Endothelial cell (in vitro differentiated cells): ENCODE measurements around the gene DONSON. TPM values are rescaled to one million over a fixed set of nuclear protein-coding genes. Genes with fewer than 3 reads are reported as not detected.

ENCODE experiments used
- DNase-seq: peaks from one replicate; pipeline ENCODE4 v3.0.0; 2021; ENCODE audit warnings: low spot score
- H3K27ac Mint-ChIP-seq: one replicate; pipeline ENCODE4 v1.8.0; 2021; ENCODE audit warnings: mixed read lengths, inconsistent platforms; ENCODE audit not compliant: unreplicated experiment
- H3K27me3 Mint-ChIP-seq: one replicate; pipeline ENCODE4 v1.8.0; 2021; ENCODE audit warnings: mild to moderate bottlenecking, moderate library complexity, mixed read lengths, inconsistent platforms; ENCODE audit not compliant: unreplicated experiment
- H3K36me3 Mint-ChIP-seq: one replicate; pipeline ENCODE4 v1.8.0; 2021; ENCODE audit warnings: mild to moderate bottlenecking, low read depth, mixed read lengths, inconsistent platforms; ENCODE audit not compliant: unreplicated experiment
- H3K4me1 Mint-ChIP-seq: one replicate; pipeline ENCODE4 v1.8.0; 2021; ENCODE audit warnings: mild to moderate bottlenecking, mixed read lengths, inconsistent platforms; ENCODE audit not compliant: unreplicated experiment
- H3K4me3 Mint-ChIP-seq: one replicate; pipeline ENCODE4 v1.8.0; 2021; ENCODE audit warnings: mild to moderate bottlenecking, mixed read lengths, inconsistent platforms; ENCODE audit not compliant: unreplicated experiment
- H3K9me3 Mint-ChIP-seq: one replicate; pipeline ENCODE4 v1.8.0; 2021; ENCODE audit warnings: mixed read lengths, inconsistent platforms; ENCODE audit not compliant: unreplicated experiment
- total RNA-seq: library from RNA; stranded (reverse); fragmentation: NEBNext Ultra II Directional; extraction: Animal tissue kit (Norgen Biotek cat#: 25700); gene quantifications from one replicate; pipeline ENCODE4 v1.2.1, GENCODE V29; 2021; ENCODE audit not compliant: unreplicated experiment
- TF ChIP-seq, protein P1 (sequence below): fragments of 200-600 bp; sonication (generic); IDR thresholded peaks from one replicate; pipeline ENCODE4 v1.5.0; 2021; ENCODE audit warnings: antibody characterized with exemption; ENCODE audit not compliant: unreplicated experiment

The DONSON gene
- total RNA-seq, 1 donor from 2014 or later, result 18.0 TPM

- Mint-ChIP-seq H3K9me3 (no peaks in the 10 kb centered on the region), H3K4me1 (no peaks in the 10 kb centered on the region), H3K27ac (no peak overlapping the region), H3K4me3 (no peak overlapping the region), H3K27me3 (peaks cover 7% of the 10 kb centered on the region), H3K36me3 (peaks cover 61% of the 10 kb centered on the region)
- TF ChIP-seq, protein P1, sequence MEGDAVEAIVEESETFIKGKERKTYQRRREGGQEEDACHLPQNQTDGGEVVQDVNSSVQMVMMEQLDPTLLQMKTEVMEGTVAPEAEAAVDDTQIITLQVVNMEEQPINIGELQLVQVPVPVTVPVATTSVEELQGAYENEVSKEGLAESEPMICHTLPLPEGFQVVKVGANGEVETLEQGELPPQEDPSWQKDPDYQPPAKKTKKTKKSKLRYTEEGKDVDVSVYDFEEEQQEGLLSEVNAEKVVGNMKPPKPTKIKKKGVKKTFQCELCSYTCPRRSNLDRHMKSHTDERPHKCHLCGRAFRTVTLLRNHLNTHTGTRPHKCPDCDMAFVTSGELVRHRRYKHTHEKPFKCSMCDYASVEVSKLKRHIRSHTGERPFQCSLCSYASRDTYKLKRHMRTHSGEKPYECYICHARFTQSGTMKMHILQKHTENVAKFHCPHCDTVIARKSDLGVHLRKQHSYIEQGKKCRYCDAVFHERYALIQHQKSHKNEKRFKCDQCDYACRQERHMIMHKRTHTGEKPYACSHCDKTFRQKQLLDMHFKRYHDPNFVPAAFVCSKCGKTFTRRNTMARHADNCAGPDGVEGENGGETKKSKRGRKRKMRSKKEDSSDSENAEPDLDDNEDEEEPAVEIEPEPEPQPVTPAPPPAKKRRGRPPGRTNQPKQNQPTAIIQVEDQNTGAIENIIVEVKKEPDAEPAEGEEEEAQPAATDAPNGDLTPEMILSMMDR, result no peak
- no peak for DNase-seq
Measured at GRCh38 chr21:33557447-33557846, 31.0 kb downstream of the DONSON start.

- Mint-ChIP-seq H3K4me1 (no peaks in the 10 kb centered on the region), H3K27me3 (peaks cover 8% of the 10 kb centered on the region), H3K9me3 (no peaks in the 10 kb centered on the region), H3K4me3 (no peak overlapping the region), H3K27ac (no peak overlapping the region), H3K36me3 (peaks cover 57% of the 10 kb centered on the region)
- no peak for DNase-seq
- TF ChIP-seq, protein P1, result no peak
Measured at GRCh38 chr21:33554982-33555344, 33.5 kb downstream of the DONSON start.

DNA sequence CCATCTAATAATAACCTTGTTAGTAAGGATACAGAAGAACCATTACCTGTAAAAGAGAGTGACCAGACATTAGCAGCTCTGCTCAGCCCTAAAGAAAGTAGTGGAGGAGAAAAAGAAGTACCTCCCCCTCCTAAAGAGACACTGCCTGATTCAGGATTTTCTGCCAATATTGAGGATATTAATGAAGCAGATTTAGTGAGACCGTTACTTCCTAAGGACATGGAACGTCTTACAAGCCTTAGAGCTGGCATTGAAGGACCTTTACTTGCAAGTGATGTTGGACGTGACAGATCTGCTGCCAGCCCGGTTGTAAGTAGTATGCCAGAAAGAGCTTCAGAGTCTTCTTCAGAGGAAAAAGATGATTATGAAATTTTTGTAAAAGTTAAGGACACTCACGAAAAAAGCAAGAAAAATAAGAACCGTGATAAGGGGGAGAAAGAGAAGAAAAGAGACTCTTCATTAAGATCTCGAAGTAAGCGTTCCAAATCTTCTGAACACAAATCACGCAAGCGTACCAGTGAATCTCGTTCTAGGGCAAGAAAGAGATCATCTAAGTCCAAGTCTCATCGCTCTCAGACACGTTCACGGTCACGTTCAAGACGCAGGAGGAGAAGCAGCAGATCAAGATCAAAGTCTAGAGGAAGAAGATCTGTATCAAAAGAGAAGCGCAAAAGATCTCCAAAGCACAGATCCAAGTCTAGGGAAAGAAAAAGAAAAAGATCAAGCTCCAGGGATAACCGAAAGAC lies 34.1 kb downstream of the DONSON start:
- Mint-ChIP-seq H3K27ac (no peak overlapping the region), H3K36me3 (peaks cover 58% of the 10 kb centered on the region), H3K4me1 (no peaks in the 10 kb centered on the region), H3K27me3 (peaks cover 7% of the 10 kb centered on the region), H3K4me3 (no peak overlapping the region), H3K9me3 (no peaks in the 10 kb centered on the region)
- no peak for DNase-seq
- TF ChIP-seq, protein P1, result no peak

DNA sequence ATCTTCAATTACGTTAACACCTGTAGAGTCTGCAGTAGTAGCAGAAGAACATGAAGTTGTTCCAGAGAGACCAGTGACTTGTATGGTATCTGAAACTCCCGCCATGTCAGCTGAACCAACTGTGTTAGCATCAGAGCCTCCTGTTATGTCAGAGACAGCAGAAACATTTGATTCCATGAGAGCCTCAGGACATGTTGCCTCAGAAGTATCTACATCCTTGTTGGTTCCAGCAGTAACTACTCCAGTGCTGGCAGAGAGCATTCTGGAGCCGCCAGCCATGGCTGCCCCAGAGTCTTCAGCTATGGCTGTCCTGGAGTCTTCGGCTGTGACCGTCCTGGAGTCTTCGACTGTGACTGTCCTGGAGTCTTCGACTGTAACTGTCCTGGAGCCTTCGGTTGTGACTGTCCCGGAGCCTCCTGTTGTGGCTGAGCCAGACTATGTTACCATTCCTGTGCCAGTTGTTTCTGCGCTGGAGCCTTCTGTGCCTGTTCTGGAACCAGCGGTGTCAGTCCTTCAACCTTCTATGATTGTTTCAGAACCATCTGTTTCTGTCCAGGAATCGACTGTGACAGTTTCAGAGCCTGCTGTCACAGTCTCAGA lies 35.4 kb downstream of the DONSON start:
- TF ChIP-seq, protein P1, result no peak
- no peak for DNase-seq
- Mint-ChIP-seq H3K4me3 (peak overlapping the region; percentile 52), H3K27ac (no peak overlapping the region), H3K4me1 (no peaks in the 10 kb centered on the region), H3K9me3 (no peaks in the 10 kb centered on the region), H3K36me3 (peaks cover 56% of the 10 kb centered on the region), H3K27me3 (peaks cover 7% of the 10 kb centered on the region)
